Measurements from ENCODE around the gene VCPKMT.

The VCPKMT gene

GRCh38 chr14:50127802-50128201 lies 11.4 kb upstream of the VCPKMT start:
- no peak overlapping the region for H3K27ac ChIP-seq (replicated peaks; ENCODE audit: low read length)
- no peaks in the 10 kb centered on the region for H3K79me1 ChIP-seq (ENCODE audit: low read depth, low read length)
- no peak overlapping the region for H3K4me3 ChIP-seq (ENCODE audit: low read length in 2 of 2)
- H2AK5ac ChIP-seq (ENCODE audit: low read depth, low read length): no peak overlapping the region
- no peak overlapping the region for H2AFZ ChIP-seq (ENCODE audit: low read length)
- H3K14ac ChIP-seq (ENCODE audit: low read length): no peak overlapping the region
- no peak overlapping the region for H2BK15ac ChIP-seq (ENCODE audit: low read length)
- H3K9me3 ChIP-seq (replicated peaks in 1 of 2; ENCODE audit: control insufficient read depth in 2 of 2, insufficient read depth in 1 of 2, low read depth in 1 of 2, low read length in 2 of 2): peaks cover 0 to 1% of the 10 kb centered on the region in 2 donors
- no peaks in the 10 kb centered on the region for H3K27me3 ChIP-seq (ENCODE audit: control insufficient read depth in 3 of 3, insufficient read depth in 3 of 3, low read depth in 1 of 3, low read length in 3 of 3)
- no peak for DNase-seq (ENCODE audit: low spot score)
- H4K91ac ChIP-seq (ENCODE audit: low read depth, low read length, poor library complexity): no peak overlapping the region
- peaks cover 3 to 77% of the 10 kb centered on the region in 2 donors for H3K36me3 ChIP-seq (replicated peaks in 1 of 2; ENCODE audit: control insufficient read depth in 2 of 2, insufficient read depth in 2 of 2, low read length in 2 of 2)
- H2BK5ac ChIP-seq (ENCODE audit: low read length): no peak overlapping the region
- H4K8ac ChIP-seq (ENCODE audit: low read depth, low read length): no peak overlapping the region
- WGBS, 2 donors (ENCODE audit: extremely low coverage in 2 of 2, insufficient read length in 2 of 2, insufficient replicate concordance in 1 of 2): no CpG with 5 or more reads among the region's 2 CpGs
- H3K4me2 ChIP-seq (ENCODE audit: insufficient read depth, low read length, poor library complexity, severe bottlenecking): no peak overlapping the region
- H3K18ac ChIP-seq (ENCODE audit: low read length): no peak overlapping the region
- no peak overlapping the region for H2BK120ac ChIP-seq (ENCODE audit: low read depth, low read length)
- no peak overlapping the region for H3K23ac ChIP-seq (ENCODE audit: low read depth, low read length, poor library complexity)
- no peak overlapping the region for H2BK12ac ChIP-seq (ENCODE audit: low read length)
- peaks cover 0 to 2% of the 10 kb centered on the region in 2 donors for H3K4me1 ChIP-seq (ENCODE audit: control insufficient read depth in 2 of 2, insufficient read depth in 1 of 2, low read depth in 1 of 2, low read length in 2 of 2)
- H3K9ac ChIP-seq (ENCODE audit: low read depth, low read length, poor library complexity): no peak overlapping the region
- no peak overlapping the region for H3K4ac ChIP-seq (ENCODE audit: low read length)

DNA sequence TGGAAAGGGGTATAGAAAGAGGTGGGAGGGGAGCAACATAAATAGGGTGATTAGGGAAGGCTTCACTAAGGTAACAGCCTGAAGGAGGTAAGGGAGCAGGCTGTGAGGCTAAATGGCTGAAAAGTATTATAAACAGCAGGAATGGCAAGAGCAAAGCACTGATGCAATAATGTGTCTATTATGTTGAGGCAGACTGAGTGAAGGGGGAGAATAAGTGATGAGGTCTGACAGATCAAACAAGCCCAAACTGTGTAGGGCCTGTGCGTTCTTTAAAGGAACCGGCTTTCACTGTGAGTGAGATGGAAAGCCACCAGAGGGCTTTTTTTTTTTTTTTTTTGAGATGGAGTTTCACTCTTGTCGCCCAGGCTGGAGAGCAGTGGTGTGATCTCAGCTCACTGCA lies 6.7 kb upstream of the VCPKMT start:
- no peak overlapping the region for H3K27ac ChIP-seq (replicated peaks; ENCODE audit: low read length)
- no peaks in the 10 kb centered on the region for H3K79me1 ChIP-seq (ENCODE audit: low read depth, low read length)
- H2BK5ac ChIP-seq (ENCODE audit: low read length): no peak overlapping the region
- no peak overlapping the region for H2AK5ac ChIP-seq (ENCODE audit: low read depth, low read length)
- H3K14ac ChIP-seq (ENCODE audit: low read length): no peak overlapping the region
- WGBS, 2 donors (ENCODE audit: extremely low coverage in 2 of 2, insufficient read length in 2 of 2, insufficient replicate concordance in 1 of 2): no CpG with 5 or more reads among the region's 3 CpGs
- no peak overlapping the region for H2AFZ ChIP-seq (ENCODE audit: low read length)
- DNase-seq (ENCODE audit: low spot score): no peak
- no peak overlapping the region for H2BK120ac ChIP-seq (ENCODE audit: low read depth, low read length)
- no peak overlapping the region for H3K4me2 ChIP-seq (ENCODE audit: insufficient read depth, low read length, poor library complexity, severe bottlenecking)
- H3K4ac ChIP-seq (ENCODE audit: low read length): no peak overlapping the region
- H3K4me1 ChIP-seq (ENCODE audit: control insufficient read depth in 2 of 2, insufficient read depth in 1 of 2, low read depth in 1 of 2, low read length in 2 of 2): peaks cover 0 to 2% of the 10 kb centered on the region in 2 donors
- H4K91ac ChIP-seq (ENCODE audit: low read depth, low read length, poor library complexity): no peak overlapping the region
- H2BK12ac ChIP-seq (ENCODE audit: low read length): no peak overlapping the region
- H3K23ac ChIP-seq (ENCODE audit: low read depth, low read length, poor library complexity): no peak overlapping the region
- peaks cover 3 to 51% of the 10 kb centered on the region in 2 donors for H3K36me3 ChIP-seq (replicated peaks in 1 of 2; ENCODE audit: control insufficient read depth in 2 of 2, insufficient read depth in 2 of 2, low read length in 2 of 2)
- no peak overlapping the region for H2BK15ac ChIP-seq (ENCODE audit: low read length)
- no peak overlapping the region for H3K9ac ChIP-seq (ENCODE audit: low read depth, low read length, poor library complexity)
- no peak overlapping the region for H3K18ac ChIP-seq (ENCODE audit: low read length)
- no peak overlapping the region for H4K8ac ChIP-seq (ENCODE audit: low read depth, low read length)
- H3K4me3 ChIP-seq (ENCODE audit: low read length in 2 of 2): no peak overlapping the region
- H3K27me3 ChIP-seq (ENCODE audit: control insufficient read depth in 3 of 3, insufficient read depth in 3 of 3, low read depth in 1 of 3, low read length in 3 of 3): no peaks in the 10 kb centered on the region
- no peaks in the 10 kb centered on the region for H3K9me3 ChIP-seq (replicated peaks in 1 of 2; ENCODE audit: control insufficient read depth in 2 of 2, insufficient read depth in 1 of 2, low read depth in 1 of 2, low read length in 2 of 2)

DNA sequence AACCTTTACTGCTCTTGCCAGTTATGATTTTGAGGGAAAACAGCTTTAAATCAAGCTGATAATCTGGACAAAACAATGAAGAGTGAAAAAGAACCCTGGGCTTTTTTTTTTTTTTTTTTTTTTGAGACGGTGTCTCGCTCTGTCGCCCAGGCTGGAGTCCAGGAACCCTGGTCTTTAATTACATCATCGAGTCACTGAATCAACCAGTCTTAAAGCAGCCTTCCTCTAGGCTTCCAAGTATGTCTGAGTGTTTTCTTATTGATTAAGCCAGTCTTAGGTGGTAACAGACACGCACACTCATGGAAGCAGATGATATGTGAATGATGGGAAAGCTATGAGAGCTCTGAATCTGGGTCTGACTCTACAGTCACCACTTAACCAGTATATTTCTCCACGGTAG lies 5.9 kb upstream of the VCPKMT start:
- Histone ChIP-seq H2AK5ac (ENCODE audit: low read depth, low read length) (no peak overlapping the region), H2BK120ac (ENCODE audit: low read depth, low read length) (no peak overlapping the region), H3K23ac (ENCODE audit: low read depth, low read length, poor library complexity) (no peak overlapping the region), H3K4me3 (ENCODE audit: low read length in 2 of 2) (no peak overlapping the region), H3K18ac (ENCODE audit: low read length) (no peak overlapping the region), H4K8ac (ENCODE audit: low read depth, low read length) (no peak overlapping the region), H3K4me2 (ENCODE audit: insufficient read depth, low read length, poor library complexity, severe bottlenecking) (no peak overlapping the region), H4K91ac (ENCODE audit: low read depth, low read length, poor library complexity) (no peak overlapping the region), H3K27me3 (ENCODE audit: control insufficient read depth in 3 of 3, insufficient read depth in 3 of 3, low read depth in 1 of 3, low read length in 3 of 3) (no peaks in the 10 kb centered on the region), H3K9ac (ENCODE audit: low read depth, low read length, poor library complexity) (no peak overlapping the region), H3K9me3 (replicated peaks in 1 of 2; ENCODE audit: control insufficient read depth in 2 of 2, insufficient read depth in 1 of 2, low read depth in 1 of 2, low read length in 2 of 2) (no peaks in the 10 kb centered on the region), H3K36me3 (replicated peaks in 1 of 2; ENCODE audit: control insufficient read depth in 2 of 2, insufficient read depth in 2 of 2, low read length in 2 of 2) (peaks cover 3 to 51% of the 10 kb centered on the region in 2 donors), H3K4me1 (ENCODE audit: control insufficient read depth in 2 of 2, insufficient read depth in 1 of 2, low read depth in 1 of 2, low read length in 2 of 2) (peaks cover 0 to 2% of the 10 kb centered on the region in 2 donors), H3K27ac (replicated peaks; ENCODE audit: low read length) (no peak overlapping the region), H3K4ac (ENCODE audit: low read length) (no peak overlapping the region), H2BK12ac (ENCODE audit: low read length) (no peak overlapping the region), H2AFZ (ENCODE audit: low read length) (no peak overlapping the region), H2BK5ac (ENCODE audit: low read length) (no peak overlapping the region), H2BK15ac (ENCODE audit: low read length) (no peak overlapping the region), H3K14ac (ENCODE audit: low read length) (no peak overlapping the region), H3K79me1 (ENCODE audit: low read depth, low read length) (no peaks in the 10 kb centered on the region)
- WGBS, 2 donors (ENCODE audit: extremely low coverage in 2 of 2, insufficient read length in 2 of 2, insufficient replicate concordance in 1 of 2): no CpG with 5 or more reads among the region's 6 CpGs
- no peak for DNase-seq (ENCODE audit: low spot score)

- Histone ChIP-seq H3K4me2 (ENCODE audit: insufficient read depth, low read length, poor library complexity, severe bottlenecking) (no peak overlapping the region), H2BK5ac (ENCODE audit: low read length) (no peak overlapping the region), H3K27ac (replicated peaks; ENCODE audit: low read length) (no peak overlapping the region), H3K27me3 (ENCODE audit: control insufficient read depth in 3 of 3, insufficient read depth in 3 of 3, low read depth in 1 of 3, low read length in 3 of 3) (no peaks in the 10 kb centered on the region), H2BK120ac (ENCODE audit: low read depth, low read length) (no peak overlapping the region), H4K91ac (ENCODE audit: low read depth, low read length, poor library complexity) (no peak overlapping the region), H2AFZ (ENCODE audit: low read length) (no peak overlapping the region), H2BK15ac (ENCODE audit: low read length) (no peak overlapping the region), H2BK12ac (ENCODE audit: low read length) (no peak overlapping the region), H3K18ac (ENCODE audit: low read length) (no peak overlapping the region), H4K8ac (ENCODE audit: low read depth, low read length) (no peak overlapping the region), H3K9me3 (replicated peaks in 1 of 2; ENCODE audit: control insufficient read depth in 2 of 2, insufficient read depth in 1 of 2, low read depth in 1 of 2, low read length in 2 of 2) (no peaks in the 10 kb centered on the region), H3K23ac (ENCODE audit: low read depth, low read length, poor library complexity) (no peak overlapping the region), H2AK5ac (ENCODE audit: low read depth, low read length) (no peak overlapping the region), H3K9ac (ENCODE audit: low read depth, low read length, poor library complexity) (no peak overlapping the region), H3K36me3 (replicated peaks in 1 of 2; ENCODE audit: control insufficient read depth in 2 of 2, insufficient read depth in 2 of 2, low read length in 2 of 2) (peaks cover 3 to 51% of the 10 kb centered on the region in 2 donors), H3K14ac (ENCODE audit: low read length) (no peak overlapping the region), H3K79me1 (ENCODE audit: low read depth, low read length) (no peaks in the 10 kb centered on the region), H3K4ac (ENCODE audit: low read length) (no peak overlapping the region), H3K4me1 (ENCODE audit: control insufficient read depth in 2 of 2, insufficient read depth in 1 of 2, low read depth in 1 of 2, low read length in 2 of 2) (peaks cover 2 to 3% of the 10 kb centered on the region in 2 donors), H3K4me3 (ENCODE audit: low read length in 2 of 2) (no peak overlapping the region)
- no peak for DNase-seq (ENCODE audit: low spot score)
- no CpG with 5 or more reads among the region's 5 CpGs for whole genome bisulfite sequencing, 2 donors (ENCODE audit: extremely low coverage in 2 of 2, insufficient read length in 2 of 2, insufficient replicate concordance in 1 of 2)
Measured at GRCh38 chr14:50121486-50121885, 5.1 kb upstream of the VCPKMT start.
